ENCODE data around the gene AVL9.
"Not testable (repeated sequence)": the region's sequence is repeated elsewhere in the genome, so short reads cannot be mapped to it uniquely, and the experiment has no call there.

Gene AVL9

GRCh38 chr7:32633446-32633845 is 138.2 kb downstream of the AVL9 start:
- not testable (repeated sequence) for H3K36me3 ChIP-seq (ENCODE audit: low read length); H3K9me2 ChIP-seq (replicated peaks; ENCODE audit: insufficient read depth, low read length); H3K9ac ChIP-seq (ENCODE audit: low read length); H3K9me3 ChIP-seq (ENCODE audit: insufficient read depth, low read length); H3F3A ChIP-seq (ENCODE audit: insufficient read depth); H3K4me3 ChIP-seq (ENCODE audit: insufficient read depth, low read length, poor library complexity, severe bottlenecking); H3K79me2 ChIP-seq (ENCODE audit: insufficient read depth, low read length); H4K20me1 ChIP-seq (ENCODE audit: low read depth, low read length); H2AFZ ChIP-seq (ENCODE audit: low read depth, low read length, severe bottlenecking); H3K27me3 ChIP-seq (ENCODE audit: low read length); H3K4me2 ChIP-seq (ENCODE audit: low read depth, low read length, poor library complexity, severe bottlenecking); H3K27ac ChIP-seq (ENCODE audit: low read depth, low read length)

- H3K27ac ChIP-seq (ENCODE audit: low read depth, low read length); H3K9me2 ChIP-seq (replicated peaks; ENCODE audit: insufficient read depth, low read length); H4K20me1 ChIP-seq (ENCODE audit: low read depth, low read length); H3K36me3 ChIP-seq (ENCODE audit: low read length); H3K9me3 ChIP-seq (ENCODE audit: insufficient read depth, low read length); H3F3A ChIP-seq (ENCODE audit: insufficient read depth); H3K79me2 ChIP-seq (ENCODE audit: insufficient read depth, low read length); H3K9ac ChIP-seq (ENCODE audit: low read length); H3K27me3 ChIP-seq (ENCODE audit: low read length); H2AFZ ChIP-seq (ENCODE audit: low read depth, low read length, severe bottlenecking); H3K4me2 ChIP-seq (ENCODE audit: low read depth, low read length, poor library complexity, severe bottlenecking); H3K4me3 ChIP-seq (ENCODE audit: insufficient read depth, low read length, poor library complexity, severe bottlenecking): not testable (repeated sequence)
Measured at GRCh38 chr7:32634798-32635393, 139.6 kb downstream of the AVL9 start.

- H3K9ac ChIP-seq (ENCODE audit: low read length); H3K4me2 ChIP-seq (ENCODE audit: low read depth, low read length, poor library complexity, severe bottlenecking); H3K4me3 ChIP-seq (ENCODE audit: insufficient read depth, low read length, poor library complexity, severe bottlenecking); H3K9me3 ChIP-seq (ENCODE audit: insufficient read depth, low read length); H3K79me2 ChIP-seq (ENCODE audit: insufficient read depth, low read length); H3K9me2 ChIP-seq (replicated peaks; ENCODE audit: insufficient read depth, low read length); H3K27ac ChIP-seq (ENCODE audit: low read depth, low read length); H2AFZ ChIP-seq (ENCODE audit: low read depth, low read length, severe bottlenecking); H3F3A ChIP-seq (ENCODE audit: insufficient read depth); H3K36me3 ChIP-seq (ENCODE audit: low read length); H4K20me1 ChIP-seq (ENCODE audit: low read depth, low read length); H3K27me3 ChIP-seq (ENCODE audit: low read length): not testable (repeated sequence)
Measured at GRCh38 chr7:32636725-32637462, 141.6 kb downstream of the AVL9 start.

GRCh38 chr7:32637611-32638010 is 142.3 kb downstream of the AVL9 start:
- not testable (repeated sequence) for H3K4me2 ChIP-seq (ENCODE audit: low read depth, low read length, poor library complexity, severe bottlenecking); H3K9me2 ChIP-seq (replicated peaks; ENCODE audit: insufficient read depth, low read length); H4K20me1 ChIP-seq (ENCODE audit: low read depth, low read length); H3K36me3 ChIP-seq (ENCODE audit: low read length); H3K9ac ChIP-seq (ENCODE audit: low read length); H3K27me3 ChIP-seq (ENCODE audit: low read length); H3K27ac ChIP-seq (ENCODE audit: low read depth, low read length); H2AFZ ChIP-seq (ENCODE audit: low read depth, low read length, severe bottlenecking); H3K4me3 ChIP-seq (ENCODE audit: insufficient read depth, low read length, poor library complexity, severe bottlenecking); H3K9me3 ChIP-seq (ENCODE audit: insufficient read depth, low read length); H3K79me2 ChIP-seq (ENCODE audit: insufficient read depth, low read length); H3F3A ChIP-seq (ENCODE audit: insufficient read depth)
